CD4-positive, alpha-beta T cell treated with Interleukin-2 at 100 ng/mL for 4 hours (primary cell): ENCODE data around the gene REC114.
"Not testable (repeated sequence)": the region's sequence is repeated elsewhere in the genome, so short reads cannot be mapped to it uniquely, and the experiment has no call there.

Source experiments
- DNase-seq: peaks from one replicate; pipeline ENCODE4 v3.0.0-alpha.2; 2020; ENCODE audit warnings: low spot score

Gene REC114

DNA sequence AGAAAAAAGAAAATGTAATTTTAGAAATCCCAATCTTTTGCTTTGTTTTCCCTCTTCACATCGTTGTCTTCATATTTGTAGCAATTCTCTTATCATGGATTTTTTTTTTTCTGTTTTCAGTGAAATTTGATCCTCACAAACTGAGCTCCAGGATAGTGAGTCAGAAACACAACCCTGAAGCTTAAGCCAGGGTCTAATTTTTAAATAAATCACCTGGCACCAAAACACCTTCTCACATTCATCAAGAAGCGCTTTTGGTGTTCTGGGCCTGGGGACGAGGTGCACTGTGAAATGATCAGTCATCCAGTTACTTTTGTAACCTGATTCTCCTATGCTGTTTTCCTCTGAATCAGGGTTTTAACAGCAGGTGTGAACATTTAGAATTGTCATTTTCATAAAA, 87.7 kb downstream of the REC114 start:
- DNase-seq, result no peak

- no peak for DNase-seq
Measured at GRCh38 chr15:73538123-73538522, 95.2 kb downstream of the REC114 start.

DNA sequence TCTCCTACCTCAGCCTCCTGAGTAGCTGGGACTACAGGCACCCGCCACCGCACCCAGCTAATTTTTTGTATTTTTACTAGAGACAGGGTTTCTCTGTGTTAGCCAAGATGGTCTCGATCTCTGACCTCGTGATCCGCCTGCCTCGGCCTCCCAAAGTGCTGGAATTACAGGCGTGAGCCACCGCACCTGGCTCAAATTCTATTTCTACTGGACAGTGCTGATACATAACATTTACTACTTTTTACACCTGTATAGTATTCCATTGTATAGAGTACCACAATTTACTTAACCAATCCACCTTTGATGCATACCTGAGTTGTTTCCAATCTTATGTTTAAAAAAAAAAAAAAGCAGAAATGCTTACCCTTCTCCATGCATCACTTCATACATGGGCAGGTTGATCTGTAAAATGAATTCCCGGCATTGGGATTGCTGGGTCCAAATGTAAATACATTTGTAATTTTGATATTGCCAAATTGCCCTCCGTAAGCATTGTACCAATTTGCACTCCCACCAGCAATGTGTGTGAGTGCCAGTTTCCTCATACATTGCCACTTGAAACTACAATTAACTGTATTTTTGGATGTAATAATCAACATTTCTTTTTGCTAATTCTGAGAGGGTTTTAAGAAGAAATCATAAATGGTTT, 95.7 kb downstream of the REC114 start:
- DNase-seq, result no peak

- no peak for DNase-seq
Measured at GRCh38 chr15:73539212-73540128, 96.5 kb downstream of the REC114 start.

DNA sequence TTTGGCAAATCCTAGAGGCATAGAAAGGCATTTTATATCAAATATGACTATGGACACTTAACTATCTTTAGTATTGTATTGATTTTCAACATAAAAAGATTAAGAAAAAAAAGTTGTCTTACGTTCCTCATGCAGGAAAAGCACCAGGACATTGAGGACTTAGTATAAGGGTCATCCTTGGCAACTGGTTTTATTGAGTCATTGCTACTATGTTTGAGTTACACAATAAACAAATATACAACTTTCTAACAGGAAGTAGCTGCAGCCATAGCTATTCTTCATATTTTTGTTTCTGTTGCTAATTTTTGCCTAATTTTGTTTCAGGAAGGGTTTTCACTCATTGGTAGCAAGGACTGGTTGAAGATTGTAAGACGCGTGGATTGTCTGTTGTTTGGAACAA, 97.2 kb downstream of the REC114 start:
- DNase-seq, result no peak

DNA sequence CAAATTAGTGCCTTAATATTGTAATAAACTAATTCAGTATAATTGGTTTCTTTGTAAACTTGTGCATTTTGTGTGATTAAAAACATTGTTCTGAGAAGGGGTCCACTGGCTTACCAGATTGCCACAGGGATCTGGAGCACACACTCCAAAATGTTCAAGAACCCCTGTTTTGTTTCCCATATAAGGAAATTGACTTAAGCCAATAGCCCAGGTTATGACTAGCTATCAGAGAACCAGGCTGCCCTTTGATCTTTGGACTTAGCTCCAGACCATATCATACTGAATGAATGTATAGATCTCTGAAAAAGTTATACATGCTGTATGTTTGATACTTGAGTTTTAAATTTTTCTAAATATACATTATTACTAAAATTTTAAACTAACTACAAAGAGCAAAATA, 98.5 kb downstream of the REC114 start:
- DNase-seq, result no peak

DNA sequence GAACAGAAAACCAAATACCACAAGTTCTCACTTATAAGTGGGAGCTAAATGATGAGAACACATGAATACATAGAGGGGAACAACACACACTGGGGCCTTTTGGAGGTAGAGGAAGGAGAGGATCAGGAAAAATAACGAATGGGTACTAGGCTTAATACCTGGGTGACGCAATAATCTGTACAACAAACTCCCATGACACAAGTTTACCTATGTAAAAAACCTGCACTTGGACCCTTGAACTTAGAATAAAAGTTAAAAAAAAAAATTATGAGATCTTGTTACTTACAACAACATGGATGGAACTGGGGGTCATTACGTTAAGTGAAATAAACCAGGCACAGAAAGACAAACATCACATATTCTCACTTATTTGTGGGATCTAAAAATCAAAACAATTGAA, 106.0 kb downstream of the REC114 start:
- DNase-seq, result not testable (repeated sequence)

DNA sequence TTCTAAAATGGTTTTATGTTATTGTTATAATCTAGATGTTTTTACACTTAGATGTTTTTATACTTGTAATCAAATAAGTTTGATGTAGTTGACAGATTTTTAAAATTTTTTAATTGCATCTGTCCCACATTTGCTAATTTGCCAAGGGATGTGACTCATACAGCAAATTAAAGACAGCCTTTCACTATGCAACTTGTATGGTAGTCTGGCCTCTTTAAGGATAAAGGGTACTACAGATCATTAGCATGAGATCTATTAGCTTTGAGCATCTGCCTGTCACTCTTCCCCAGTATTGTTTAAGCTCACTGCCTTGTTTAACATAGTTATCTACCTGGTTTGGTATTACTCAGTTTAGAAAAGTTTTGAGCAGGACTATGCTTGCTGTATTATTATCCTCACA, 107.2 kb downstream of the REC114 start:
- no peak for DNase-seq

DNA sequence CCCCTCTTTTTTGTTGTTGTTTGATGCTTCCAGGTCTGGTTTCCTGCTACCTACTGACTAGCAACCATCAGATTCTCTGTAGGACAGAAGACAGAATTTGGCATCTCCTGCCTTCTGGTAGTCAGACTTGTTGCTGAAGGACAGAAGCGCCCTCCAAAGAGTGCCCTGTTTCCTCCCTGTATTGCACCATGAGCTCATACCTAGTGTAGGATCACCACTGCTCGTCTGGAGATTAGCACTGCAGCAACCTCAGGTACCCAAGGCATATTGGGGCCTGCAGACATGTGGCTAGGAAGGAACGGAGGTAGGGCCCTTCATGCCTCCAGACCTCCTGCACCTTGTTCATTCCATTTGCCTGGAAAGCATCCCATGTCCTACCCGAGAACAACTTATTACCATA, 112.1 kb downstream of the REC114 start:
- DNase-seq, result no peak

DNA sequence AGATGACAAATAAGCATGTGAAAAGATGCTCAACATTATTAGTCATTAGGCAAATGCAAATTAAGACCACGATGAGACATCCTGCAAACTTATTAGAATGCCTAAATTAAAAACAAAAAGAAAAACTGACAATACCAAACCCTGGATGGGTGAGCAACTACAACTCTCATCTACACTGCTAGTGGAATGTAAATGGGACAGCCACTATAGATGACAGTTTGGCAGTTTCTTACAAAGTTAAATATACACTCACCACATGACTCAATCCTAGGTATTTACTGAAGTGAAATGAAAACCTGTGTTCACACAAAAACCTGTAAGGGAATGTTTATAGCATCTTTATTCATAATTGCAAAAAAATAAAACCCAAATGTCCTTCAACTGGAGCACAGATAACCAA, 115.6 kb downstream of the REC114 start:
- DNase-seq, result no peak

DNA sequence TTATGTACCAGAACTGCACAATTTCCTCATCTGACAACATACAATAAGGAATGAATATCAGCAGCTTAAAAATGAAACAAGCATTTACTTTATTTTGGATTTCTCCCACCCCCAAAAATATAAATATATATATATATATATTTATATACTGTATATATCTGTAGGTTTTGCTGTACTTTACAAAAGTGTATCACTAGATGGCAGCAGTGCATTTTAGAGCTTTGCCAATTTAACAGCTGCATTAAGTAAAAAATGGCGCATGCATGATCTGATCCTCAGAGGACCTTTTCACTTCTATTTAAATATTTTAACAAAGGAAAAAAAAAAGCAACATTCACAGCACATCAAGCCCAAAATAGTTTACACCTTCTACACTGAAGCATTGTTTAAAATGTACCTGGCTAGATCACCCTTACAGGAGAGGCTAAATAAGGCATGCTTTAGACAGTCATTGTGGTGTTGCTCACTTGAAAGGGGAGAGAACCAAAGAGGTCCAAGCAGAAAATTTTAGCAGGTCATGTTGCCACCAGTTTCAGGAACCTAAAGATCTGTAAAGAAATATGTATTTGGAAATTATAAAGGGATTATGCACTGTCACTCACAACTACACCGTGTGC, 117.6 kb downstream of the REC114 start:
- peak; percentile 47 for DNase-seq

DNA sequence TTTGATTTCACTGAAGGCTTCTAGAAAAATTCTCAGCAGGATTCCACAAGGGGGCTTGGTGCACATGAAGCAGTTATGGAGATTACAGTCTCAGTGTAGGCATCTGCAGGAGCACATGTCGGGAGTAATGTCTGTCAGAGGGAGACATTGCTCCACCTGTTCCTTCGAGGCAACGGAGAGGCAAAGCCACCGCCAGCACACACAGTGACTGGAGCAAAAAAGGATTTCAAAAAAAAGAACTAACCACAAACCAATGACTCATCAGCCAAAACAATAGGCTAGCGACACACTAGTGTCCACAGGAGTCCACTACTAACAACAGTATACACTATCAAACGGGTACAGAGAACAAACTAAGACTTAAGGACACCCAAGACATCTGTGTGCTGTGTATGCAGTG, 121.3 kb downstream of the REC114 start:
- no peak for DNase-seq

GRCh38 chr15:73567020-73567419, 124.1 kb downstream of the REC114 start:
- no peak for DNase-seq

- DNase-seq, result no peak
Measured at GRCh38 chr15:73568564-73569280, 125.8 kb downstream of the REC114 start.

DNA sequence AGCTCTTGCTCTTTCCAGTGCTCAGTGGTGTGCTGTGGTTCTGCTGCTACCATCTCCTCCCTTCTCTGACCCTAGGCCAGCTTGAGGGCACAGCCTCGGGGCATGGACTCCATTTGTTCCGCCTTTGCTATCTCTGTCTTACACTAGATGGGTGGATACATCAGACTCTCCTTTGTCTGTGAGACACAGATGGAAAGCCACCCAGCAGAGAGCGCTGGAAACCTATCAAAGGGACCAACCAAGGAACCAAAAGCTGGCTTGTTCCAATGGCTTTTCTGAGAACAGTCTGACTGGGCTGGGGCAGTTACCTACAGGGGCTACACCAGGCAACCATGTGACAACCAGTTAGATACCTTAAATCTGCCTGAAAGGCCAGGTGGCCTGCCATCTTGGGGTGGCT, 126.4 kb downstream of the REC114 start:
- DNase-seq, result no peak

GRCh38 chr15:73570355-73571032, 127.5 kb downstream of the REC114 start:
- no peak for DNase-seq

GRCh38 chr15:73571346-73571745, 128.4 kb downstream of the REC114 start:
- no peak for DNase-seq

GRCh38 chr15:73572296-73572695, 129.3 kb downstream of the REC114 start:
- DNase-seq, result no peak

DNA sequence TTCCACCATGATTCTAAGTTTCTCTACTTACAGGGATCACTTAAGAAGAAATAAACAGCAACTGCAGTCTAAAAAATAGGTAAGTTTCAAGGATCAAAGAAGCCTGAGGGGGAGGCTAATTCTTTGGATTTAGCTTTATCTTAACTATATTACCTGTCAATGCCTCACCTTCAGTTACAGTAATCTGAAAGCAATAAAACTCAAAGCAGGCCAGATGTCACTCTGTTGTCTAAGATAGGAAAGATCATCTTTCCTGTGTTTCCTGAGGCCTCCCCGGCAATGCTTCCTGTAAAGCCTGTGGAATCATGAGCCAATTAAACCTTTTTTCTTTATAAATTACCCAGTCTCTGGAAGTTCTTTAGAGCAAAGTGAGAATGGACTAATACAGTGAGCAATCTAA, 130.1 kb downstream of the REC114 start:
- no peak for DNase-seq

DNA sequence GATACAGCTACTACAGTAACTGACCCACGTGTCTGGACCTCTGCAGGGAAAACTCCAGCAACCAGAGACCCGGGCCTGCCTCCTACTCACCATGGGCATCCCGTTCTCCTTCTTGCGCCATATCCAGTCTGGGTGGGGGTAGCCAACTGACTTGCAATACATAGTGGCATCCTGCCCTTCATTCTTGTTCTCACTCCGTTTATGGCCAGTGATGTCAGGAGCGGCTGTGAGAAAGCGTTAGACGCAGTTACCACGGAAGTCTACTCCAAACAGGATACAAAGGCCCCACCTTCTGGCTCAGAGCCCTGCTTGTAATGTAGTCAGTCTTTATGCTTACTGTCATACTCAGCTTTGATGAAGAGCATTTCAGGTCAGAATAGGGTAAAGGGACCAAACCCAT, 130.6 kb downstream of the REC114 start:
- DNase-seq, result no peak

GRCh38 chr15:73575636-73576247, 132.8 kb downstream of the REC114 start:
- no peak for DNase-seq
